H1 (cell line): ENCODE results near the gene PDPK1. TPM values are rescaled to one million over a fixed set of nuclear protein-coding genes. Genes with fewer than 3 reads are reported as not detected.
A peak's percentile ranks its signal among the peaks of the same experiment; 100 is the strongest.
"Not testable (repeated sequence)": the region's sequence is repeated elsewhere in the genome, so short reads cannot be mapped to it uniquely, and the experiment has no call there.

ENCODE experiments used
- CTCF ChIA-PET: fragments of 300-600 bp; sonication (Branson Sonifier 250); formaldehyde crosslinking; loops from one replicate; lab custom pipeline; 2021; ENCODE audit not compliant: partially characterized antibody; lab: Charles Lee
- POLR2A ChIA-PET: fragments of 300-600 bp; sonication (Branson Sonifier 250); formaldehyde crosslinking; loops from one replicate; lab custom pipeline; 2021; ENCODE audit warnings: inconsistent platforms; ENCODE audit not compliant: partially characterized antibody; lab: Charles Lee
- DNase-seq, 2 experiments: peaks; one replicate each; pipeline versions ENCODE4 v3.0.0 to v3.0.0-alpha.2; 2010 to 2022; ENCODE audit warnings: low spot score in 2 of 2, low read depth in 1 of 2, mixed read lengths in 1 of 2
- FAIRE-seq: peaks from 2 replicates; lab custom pipeline; 2011; peaks lifted over from hg19 to GRCh38; lab: Jason Lieb, UNC
- H2AFZ ChIP-seq: 2 replicates; pipeline ENCODE4 v1.8.1; 2012; ENCODE audit warnings: low read length, inconsistent platforms
- H2AK5ac ChIP-seq: 2 replicates; pipeline ENCODE4 v1.6.1; 2013; ENCODE audit warnings: low read depth, low read length
- H2BK120ac ChIP-seq: replicated peaks from 2 replicates; pipeline ENCODE3; 2013; ENCODE audit warnings: low read depth, low read length, inconsistent platforms
- H2BK12ac ChIP-seq: 2 replicates; pipeline ENCODE4 v1.6.1; 2013; ENCODE audit warnings: low read depth, low read length
- H2BK15ac ChIP-seq: 2 replicates; pipeline ENCODE4 v1.6.1; 2013; ENCODE audit warnings: low read length
- H2BK20ac ChIP-seq: 2 replicates; pipeline ENCODE4 v1.6.1; 2013; ENCODE audit warnings: low read length
- H2BK5ac ChIP-seq: 2 replicates; pipeline ENCODE4 v1.6.1; 2013; ENCODE audit warnings: low read depth, low read length
- H3K14ac ChIP-seq: 2 replicates; pipeline ENCODE4 v1.6.1; 2013; ENCODE audit warnings: inconsistent platforms; ENCODE audit not compliant: insufficient read length
- H3K18ac ChIP-seq: 2 replicates; pipeline ENCODE4 v1.6.1; 2013; ENCODE audit warnings: low read length; ENCODE audit errors: extremely low read depth
- H3K23ac ChIP-seq: 2 replicates; pipeline ENCODE4 v1.6.1; 2013; ENCODE audit warnings: inconsistent platforms; ENCODE audit not compliant: insufficient read length
- H3K23me2 ChIP-seq: 2 replicates; pipeline ENCODE4 v1.6.1; 2013; ENCODE audit warnings: low read depth, low read length
- H3K27ac ChIP-seq: 2 replicates; pipeline ENCODE4 v1.6.1; 2011; ENCODE audit warnings: low read depth, low read length, inconsistent platforms
- H3K27me3 ChIP-seq, 4 experiments: replicated peaks in 1 of 4; 1 replicate in 1 of 4; 2 replicates in 3 of 4; pipeline versions ENCODE4 v1.6.1 to v1.8.1; 2011 to 2013; ENCODE audit warnings: low read length in 3 of 4, mild to moderate bottlenecking in 3 of 4, inconsistent platforms in 2 of 4, mixed read lengths in 2 of 4, moderate library complexity in 1 of 4; ENCODE audit not compliant: control insufficient read depth in 3 of 4, insufficient read depth in 3 of 4; ENCODE audit errors: extremely low read depth in 1 of 4
- H3K36me3 ChIP-seq, 4 experiments: 2 replicates each; pipeline versions ENCODE4 v1.6.1 to v1.8.1; 2011 to 2013; ENCODE audit warnings: mild to moderate bottlenecking in 4 of 4, low read length in 3 of 4, moderate library complexity in 2 of 4, control low read depth in 1 of 4, inconsistent platforms in 1 of 4; ENCODE audit not compliant: insufficient read depth in 4 of 4, control insufficient read depth in 2 of 4
- H3K4ac ChIP-seq: replicated peaks from 2 replicates; pipeline ENCODE3; 2013; ENCODE audit warnings: low read length, low read depth, mixed read lengths, inconsistent platforms; ENCODE audit not compliant: insufficient read length
- H3K4me1 ChIP-seq, 4 experiments: replicated peaks in 1 of 4; 1 replicate in 1 of 4; 2 replicates in 3 of 4; pipeline versions ENCODE4 v1.6.1 to v1.8.1; 2011 to 2013; ENCODE audit warnings: low read length in 3 of 4, inconsistent platforms in 2 of 4, mixed read lengths in 1 of 4; ENCODE audit not compliant: insufficient read depth in 4 of 4, control insufficient read depth in 3 of 4
- H3K4me2 ChIP-seq, 2 experiments: 2 replicates each; pipeline versions ENCODE4 v1.6.1 to v1.8.1; 2011 to 2013; ENCODE audit warnings: low read depth in 2 of 2, low read length in 2 of 2, control low read depth in 1 of 2, inconsistent platforms in 1 of 2, mild to moderate bottlenecking in 1 of 2; ENCODE audit not compliant: insufficient read depth in 1 of 2
- H3K4me3 ChIP-seq, 4 experiments: fragments of 200-600, 300-600 bp in 1 of 4; sonication (generic), shearing (Covaris generic), sonication (Bioruptor Twin) in 1 of 4; 2 replicates each; pipeline versions ENCODE4 v1.5.1 to v1.8.1; 2011 to 2016; ENCODE audit warnings: low read length in 4 of 4, low read depth in 3 of 4, control low read depth in 2 of 4, inconsistent platforms in 2 of 4, mild to moderate bottlenecking in 2 of 4, mixed read lengths in 1 of 4, moderate library complexity in 1 of 4; ENCODE audit not compliant: insufficient read depth in 2 of 4; ENCODE audit errors: extremely low read depth in 1 of 4
- H3K56ac ChIP-seq: replicated peaks from 2 replicates; pipeline ENCODE3; 2013; ENCODE audit warnings: low read depth, mild to moderate bottlenecking, mixed read lengths, low read length, inconsistent platforms; ENCODE audit not compliant: insufficient read length
- H3K79me1 ChIP-seq: 2 replicates; pipeline ENCODE4 v1.6.1; 2013; ENCODE audit warnings: low read depth, low read length, control low read depth
- H3K79me2 ChIP-seq, 2 experiments: 2 replicates each; pipeline versions ENCODE4 v1.6.1 to v1.8.1; 2012 to 2013; ENCODE audit warnings: low read length in 2 of 2, mild to moderate bottlenecking in 2 of 2, inconsistent platforms in 1 of 2; ENCODE audit not compliant: insufficient read depth in 2 of 2, control insufficient read depth in 1 of 2
- H3K9ac ChIP-seq, 4 experiments: replicated peaks in 1 of 4; 1 replicate in 1 of 4; 2 replicates in 3 of 4; pipeline versions ENCODE4 v1.6.1 to v1.8.1; 2011 to 2013; ENCODE audit warnings: low read depth in 3 of 4, low read length in 3 of 4, control low read depth in 2 of 4, mild to moderate bottlenecking in 2 of 4, moderate library complexity in 2 of 4, inconsistent platforms in 1 of 4; ENCODE audit errors: extremely low read depth in 1 of 4
- H3K9me3 ChIP-seq, 2 experiments: 2 replicates each; pipeline versions ENCODE4 v1.6.1 to v1.8.1; 2012 to 2013; ENCODE audit warnings: mild to moderate bottlenecking in 2 of 2, moderate library complexity in 2 of 2, control low read depth in 1 of 2, inconsistent platforms in 1 of 2, low read depth in 1 of 2, low read length in 1 of 2, mixed read lengths in 1 of 2; ENCODE audit not compliant: insufficient read depth in 2 of 2
- H4K20me1 ChIP-seq, 2 experiments: replicated peaks in 1 of 2; 2 replicates each; pipeline versions ENCODE3 to v1.8.1; 2011 to 2013; ENCODE audit warnings: inconsistent platforms in 2 of 2, low read length in 2 of 2, mild to moderate bottlenecking in 1 of 2; ENCODE audit not compliant: insufficient read depth in 2 of 2, control insufficient read depth in 1 of 2
- H4K5ac ChIP-seq: 2 replicates; pipeline ENCODE4 v1.6.1; 2013; ENCODE audit warnings: low read length, low read depth, mixed read lengths, inconsistent platforms; ENCODE audit not compliant: insufficient read length
- H4K8ac ChIP-seq: 2 replicates; pipeline ENCODE4 v1.8.0; 2013; ENCODE audit warnings: mild to moderate bottlenecking, moderate library complexity, low read length, inconsistent platforms; ENCODE audit not compliant: insufficient read depth; ENCODE audit errors: extremely low read depth
- H4K91ac ChIP-seq: replicated peaks from 2 replicates; pipeline ENCODE3; 2013; ENCODE audit warnings: low read length, mixed read lengths, inconsistent platforms; ENCODE audit not compliant: insufficient read length
- CEBPB ChIP-seq: IDR thresholded peaks from 2 replicates; pipeline ENCODE4 v1.6.1; 2012; ENCODE audit warnings: low read depth, low read length
- JUND ChIP-seq: IDR thresholded peaks from 2 replicates; pipeline ENCODE4 v1.6.1; 2011; ENCODE audit warnings: mild to moderate bottlenecking, improper control_type of control experiment, low read length
- TEAD4 ChIP-seq: IDR thresholded peaks from 2 replicates; pipeline ENCODE4 v1.6.1; 2012; ENCODE audit warnings: low read depth, low read length, inconsistent platforms, mixed read lengths
- WGBS, 2 experiments: shearing (Covaris generic) in 1 of 2; methylation state at CpG; one replicate each; pipeline versions ENCODE4 v1.1.6 to v1.1.7; 2013 to 2015; ENCODE audit warnings: low lambda C conversion rate in 2 of 2, mixed read lengths in 2 of 2, inconsistent platforms in 1 of 2, low coverage in 1 of 2, missing lambda C conversion rate in 1 of 2; ENCODE audit not compliant: insufficient replicate concordance in 2 of 2, insufficient coverage in 1 of 2, insufficient read length in 1 of 2; ENCODE audit errors: extremely low coverage in 1 of 2, missing lambda C conversion rate in 1 of 2; 5-methylcytosine and 5-hydroxymethylcytosine counted together
- polyA plus RNA-seq, 7 experiments: library from polyadenylated mRNA; depleted of rRNA in 3 of 7; stranded (reverse) in 5 of 7; unstranded in 2 of 7; fragments of >200 nt in 5 of 7; fragments of 200-250 nt in 2 of 7; gene quantifications; 1 replicate in 5 of 7; 2 replicates in 1 of 7; 4 replicates in 1 of 7; pipeline versions ENCODE4 v1.2.1 to v1.2.3, GENCODE V29; 2011 to 2013; ENCODE audit warnings: missing spikeins in 2 of 7, mixed read lengths in 2 of 7
- total RNA-seq: library from RNA; stranded (reverse); fragmentation: NEBNext Ultra II Directional; extraction: Animal tissue kit (Norgen Biotek cat#: 25700); gene quantifications from 2 replicates; pipeline ENCODE4 v1.2.1, GENCODE V29; 2021
- TF ChIP-seq, protein P1 (sequence below): IDR thresholded peaks from 2 replicates; pipeline ENCODE4 v1.6.1; 2011; ENCODE audit warnings: low read depth, mild to moderate bottlenecking, low read length; ENCODE audit not compliant: insufficient read depth
- TF ChIP-seq, protein P2 (sequence below), 3 experiments: IDR thresholded peaks; 1 replicate in 2 of 3; 2 replicates in 1 of 3; pipeline versions ENCODE4 v1.5.1 to v1.6.1; 2011; ENCODE audit warnings: low read length in 3 of 3, mild to moderate bottlenecking in 3 of 3, inconsistent platforms in 2 of 3, low read depth in 1 of 3, moderate library complexity in 1 of 3; ENCODE audit not compliant: insufficient read depth in 1 of 3; ENCODE audit errors: control extremely low read depth in 1 of 3

PDPK1 gene
- total and polyA plus RNA-seq, 2 of the 8 experiments (the other 6 are each of a cell fraction or from before 2014, with no cell fraction given): 17.1 to 27.8 TPM

- H3K4me3 ChIP-seq, FAIRE-seq, H3K23me2 ChIP-seq, H4K5ac ChIP-seq, H3K79me1 ChIP-seq, H4K91ac ChIP-seq, H3K36me3 ChIP-seq, H3K27ac ChIP-seq, H2AFZ ChIP-seq, H2BK5ac ChIP-seq, H3K9me3 ChIP-seq, H3K4me2 ChIP-seq, H4K20me1 ChIP-seq, H3K79me2 ChIP-seq, H3K27me3 ChIP-seq, H3K4ac ChIP-seq, H3K9ac ChIP-seq, H2BK120ac ChIP-seq, H2BK15ac ChIP-seq, H3K23ac ChIP-seq, H3K14ac ChIP-seq, H3K18ac ChIP-seq, H3K4me1 ChIP-seq, H4K8ac ChIP-seq, H2BK12ac ChIP-seq, H2BK20ac ChIP-seq, H3K56ac ChIP-seq, H2AK5ac ChIP-seq, CTCF ChIA-PET: not testable (repeated sequence)
- 63% methylated on average over 8 of the region's 17 CpGs; no CpG with 5 or more reads in 1 of the 2 experiments for WGBS, 2 experiments
- POLR2A ChIA-PET: interaction anchor here (1.1 kb wide), 1 partner anchor 19 kb away, joined by 8 read pairs; no protein-coding TSS in a partner anchor
- peak in 1 of 2 experiments; percentile 46 for DNase-seq
- TF ChIP-seq, protein P1, sequence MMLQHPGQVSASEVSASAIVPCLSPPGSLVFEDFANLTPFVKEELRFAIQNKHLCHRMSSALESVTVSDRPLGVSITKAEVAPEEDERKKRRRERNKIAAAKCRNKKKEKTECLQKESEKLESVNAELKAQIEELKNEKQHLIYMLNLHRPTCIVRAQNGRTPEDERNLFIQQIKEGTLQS: peak; percentile 82
- TF ChIP-seq CEBPB (peak; percentile 97), JUND (0 out of 2 replicates have a peak, but pooled peaks have one; percentile 54), TEAD4 (peak; percentile 82)
- TF ChIP-seq, protein P2, sequence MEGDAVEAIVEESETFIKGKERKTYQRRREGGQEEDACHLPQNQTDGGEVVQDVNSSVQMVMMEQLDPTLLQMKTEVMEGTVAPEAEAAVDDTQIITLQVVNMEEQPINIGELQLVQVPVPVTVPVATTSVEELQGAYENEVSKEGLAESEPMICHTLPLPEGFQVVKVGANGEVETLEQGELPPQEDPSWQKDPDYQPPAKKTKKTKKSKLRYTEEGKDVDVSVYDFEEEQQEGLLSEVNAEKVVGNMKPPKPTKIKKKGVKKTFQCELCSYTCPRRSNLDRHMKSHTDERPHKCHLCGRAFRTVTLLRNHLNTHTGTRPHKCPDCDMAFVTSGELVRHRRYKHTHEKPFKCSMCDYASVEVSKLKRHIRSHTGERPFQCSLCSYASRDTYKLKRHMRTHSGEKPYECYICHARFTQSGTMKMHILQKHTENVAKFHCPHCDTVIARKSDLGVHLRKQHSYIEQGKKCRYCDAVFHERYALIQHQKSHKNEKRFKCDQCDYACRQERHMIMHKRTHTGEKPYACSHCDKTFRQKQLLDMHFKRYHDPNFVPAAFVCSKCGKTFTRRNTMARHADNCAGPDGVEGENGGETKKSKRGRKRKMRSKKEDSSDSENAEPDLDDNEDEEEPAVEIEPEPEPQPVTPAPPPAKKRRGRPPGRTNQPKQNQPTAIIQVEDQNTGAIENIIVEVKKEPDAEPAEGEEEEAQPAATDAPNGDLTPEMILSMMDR (IDR thresholded peaks at IDR 0.05; ENCODE audit: control extremely low read depth in 1 of 3, insufficient read depth in 1 of 3, low read depth in 1 of 3, low read length in 3 of 3): peak in 1 of 3 experiments; percentile 21; a peak in 1 of 4 replicates
Measured at GRCh38 chr16:2551420-2551889, 13.6 kb downstream of the PDPK1 start.
